H1 (cell line): ENCODE measurements around the gene MUC5B. TPM values are rescaled to one million over a fixed set of nuclear protein-coding genes. Genes with fewer than 3 reads are reported as not detected.

ENCODE experiments used
- CTCF ChIA-PET: fragments of 300-600 bp; sonication (Branson Sonifier 250); formaldehyde crosslinking; loops from one replicate; lab custom pipeline; 2021; ENCODE audit not compliant: partially characterized antibody; lab: Charles Lee
- POLR2A ChIA-PET: fragments of 300-600 bp; sonication (Branson Sonifier 250); formaldehyde crosslinking; loops from one replicate; lab custom pipeline; 2021; ENCODE audit warnings: inconsistent platforms; ENCODE audit not compliant: partially characterized antibody; lab: Charles Lee
- DNase-seq, 2 experiments: peaks; one replicate each; pipeline versions ENCODE4 v3.0.0 to v3.0.0-alpha.2; 2010 to 2022; ENCODE audit warnings: low spot score in 2 of 2, low read depth in 1 of 2, mixed read lengths in 1 of 2
- FAIRE-seq: peaks from 2 replicates; lab custom pipeline; 2011; peaks lifted over from hg19 to GRCh38; lab: Jason Lieb, UNC
- H2AFZ ChIP-seq: 2 replicates; pipeline ENCODE4 v1.8.1; 2012; ENCODE audit warnings: low read length, inconsistent platforms
- H2AK5ac ChIP-seq: 2 replicates; pipeline ENCODE4 v1.6.1; 2013; ENCODE audit warnings: low read depth, low read length
- H2BK120ac ChIP-seq: replicated peaks from 2 replicates; pipeline ENCODE3; 2013; ENCODE audit warnings: low read depth, low read length, inconsistent platforms
- H2BK12ac ChIP-seq: 2 replicates; pipeline ENCODE4 v1.6.1; 2013; ENCODE audit warnings: low read depth, low read length
- H2BK15ac ChIP-seq: 2 replicates; pipeline ENCODE4 v1.6.1; 2013; ENCODE audit warnings: low read length
- H2BK20ac ChIP-seq: 2 replicates; pipeline ENCODE4 v1.6.1; 2013; ENCODE audit warnings: low read length
- H2BK5ac ChIP-seq: 2 replicates; pipeline ENCODE4 v1.6.1; 2013; ENCODE audit warnings: low read depth, low read length
- H3K14ac ChIP-seq: 2 replicates; pipeline ENCODE4 v1.6.1; 2013; ENCODE audit warnings: inconsistent platforms; ENCODE audit not compliant: insufficient read length
- H3K18ac ChIP-seq: 2 replicates; pipeline ENCODE4 v1.6.1; 2013; ENCODE audit warnings: low read length; ENCODE audit errors: extremely low read depth
- H3K23ac ChIP-seq: 2 replicates; pipeline ENCODE4 v1.6.1; 2013; ENCODE audit warnings: inconsistent platforms; ENCODE audit not compliant: insufficient read length
- H3K23me2 ChIP-seq: 2 replicates; pipeline ENCODE4 v1.6.1; 2013; ENCODE audit warnings: low read depth, low read length
- H3K27ac ChIP-seq: 2 replicates; pipeline ENCODE4 v1.6.1; 2011; ENCODE audit warnings: low read depth, low read length, inconsistent platforms
- H3K27me3 ChIP-seq, 4 experiments: replicated peaks in 1 of 4; 1 replicate in 1 of 4; 2 replicates in 3 of 4; pipeline versions ENCODE4 v1.6.1 to v1.8.1; 2011 to 2013; ENCODE audit warnings: low read length in 3 of 4, mild to moderate bottlenecking in 3 of 4, inconsistent platforms in 2 of 4, mixed read lengths in 2 of 4, moderate library complexity in 1 of 4; ENCODE audit not compliant: control insufficient read depth in 3 of 4, insufficient read depth in 3 of 4; ENCODE audit errors: extremely low read depth in 1 of 4
- H3K36me3 ChIP-seq, 4 experiments: 2 replicates each; pipeline versions ENCODE4 v1.6.1 to v1.8.1; 2011 to 2013; ENCODE audit warnings: mild to moderate bottlenecking in 4 of 4, low read length in 3 of 4, moderate library complexity in 2 of 4, control low read depth in 1 of 4, inconsistent platforms in 1 of 4; ENCODE audit not compliant: insufficient read depth in 4 of 4, control insufficient read depth in 2 of 4
- H3K4ac ChIP-seq: replicated peaks from 2 replicates; pipeline ENCODE3; 2013; ENCODE audit warnings: low read length, low read depth, mixed read lengths, inconsistent platforms; ENCODE audit not compliant: insufficient read length
- H3K4me1 ChIP-seq, 4 experiments: replicated peaks in 1 of 4; 1 replicate in 1 of 4; 2 replicates in 3 of 4; pipeline versions ENCODE4 v1.6.1 to v1.8.1; 2011 to 2013; ENCODE audit warnings: low read length in 3 of 4, inconsistent platforms in 2 of 4, mixed read lengths in 1 of 4; ENCODE audit not compliant: insufficient read depth in 4 of 4, control insufficient read depth in 3 of 4
- H3K4me2 ChIP-seq, 2 experiments: 2 replicates each; pipeline versions ENCODE4 v1.6.1 to v1.8.1; 2011 to 2013; ENCODE audit warnings: low read depth in 2 of 2, low read length in 2 of 2, control low read depth in 1 of 2, inconsistent platforms in 1 of 2, mild to moderate bottlenecking in 1 of 2; ENCODE audit not compliant: insufficient read depth in 1 of 2
- H3K4me3 ChIP-seq, 4 experiments: fragments of 200-600, 300-600 bp in 1 of 4; sonication (generic), shearing (Covaris generic), sonication (Bioruptor Twin) in 1 of 4; 2 replicates each; pipeline versions ENCODE4 v1.5.1 to v1.8.1; 2011 to 2016; ENCODE audit warnings: low read length in 4 of 4, low read depth in 3 of 4, control low read depth in 2 of 4, inconsistent platforms in 2 of 4, mild to moderate bottlenecking in 2 of 4, mixed read lengths in 1 of 4, moderate library complexity in 1 of 4; ENCODE audit not compliant: insufficient read depth in 2 of 4; ENCODE audit errors: extremely low read depth in 1 of 4
- H3K56ac ChIP-seq: replicated peaks from 2 replicates; pipeline ENCODE3; 2013; ENCODE audit warnings: low read depth, mild to moderate bottlenecking, mixed read lengths, low read length, inconsistent platforms; ENCODE audit not compliant: insufficient read length
- H3K79me1 ChIP-seq: 2 replicates; pipeline ENCODE4 v1.6.1; 2013; ENCODE audit warnings: low read depth, low read length, control low read depth
- H3K79me2 ChIP-seq, 2 experiments: 2 replicates each; pipeline versions ENCODE4 v1.6.1 to v1.8.1; 2012 to 2013; ENCODE audit warnings: low read length in 2 of 2, mild to moderate bottlenecking in 2 of 2, inconsistent platforms in 1 of 2; ENCODE audit not compliant: insufficient read depth in 2 of 2, control insufficient read depth in 1 of 2
- H3K9ac ChIP-seq, 4 experiments: replicated peaks in 1 of 4; 1 replicate in 1 of 4; 2 replicates in 3 of 4; pipeline versions ENCODE4 v1.6.1 to v1.8.1; 2011 to 2013; ENCODE audit warnings: low read depth in 3 of 4, low read length in 3 of 4, control low read depth in 2 of 4, mild to moderate bottlenecking in 2 of 4, moderate library complexity in 2 of 4, inconsistent platforms in 1 of 4; ENCODE audit errors: extremely low read depth in 1 of 4
- H3K9me3 ChIP-seq, 2 experiments: 2 replicates each; pipeline versions ENCODE4 v1.6.1 to v1.8.1; 2012 to 2013; ENCODE audit warnings: mild to moderate bottlenecking in 2 of 2, moderate library complexity in 2 of 2, control low read depth in 1 of 2, inconsistent platforms in 1 of 2, low read depth in 1 of 2, low read length in 1 of 2, mixed read lengths in 1 of 2; ENCODE audit not compliant: insufficient read depth in 2 of 2
- H4K20me1 ChIP-seq, 2 experiments: replicated peaks in 1 of 2; 2 replicates each; pipeline versions ENCODE3 to v1.8.1; 2011 to 2013; ENCODE audit warnings: inconsistent platforms in 2 of 2, low read length in 2 of 2, mild to moderate bottlenecking in 1 of 2; ENCODE audit not compliant: insufficient read depth in 2 of 2, control insufficient read depth in 1 of 2
- H4K5ac ChIP-seq: 2 replicates; pipeline ENCODE4 v1.6.1; 2013; ENCODE audit warnings: low read length, low read depth, mixed read lengths, inconsistent platforms; ENCODE audit not compliant: insufficient read length
- H4K8ac ChIP-seq: 2 replicates; pipeline ENCODE4 v1.8.0; 2013; ENCODE audit warnings: mild to moderate bottlenecking, moderate library complexity, low read length, inconsistent platforms; ENCODE audit not compliant: insufficient read depth; ENCODE audit errors: extremely low read depth
- H4K91ac ChIP-seq: replicated peaks from 2 replicates; pipeline ENCODE3; 2013; ENCODE audit warnings: low read length, mixed read lengths, inconsistent platforms; ENCODE audit not compliant: insufficient read length
- CEBPB ChIP-seq: IDR thresholded peaks from 2 replicates; pipeline ENCODE4 v1.6.1; 2012; ENCODE audit warnings: low read depth, low read length
- CHD1 ChIP-seq: IDR thresholded peaks from 2 replicates; pipeline ENCODE4 v1.6.1; 2012; ENCODE audit warnings: low read depth, low read length, improper control_type of control experiment
- GTF2F1 ChIP-seq: IDR thresholded peaks from 2 replicates; pipeline ENCODE4 v1.6.1; 2012; ENCODE audit warnings: low read depth, low read length, improper control_type of control experiment, borderline replicate concordance
- KDM1A ChIP-seq: fragments of 200-600, 300-600 bp; sonication (generic); IDR thresholded peaks from 2 replicates; pipeline ENCODE4 v1.7.1; 2016; ENCODE audit warnings: mild to moderate bottlenecking, low read length, borderline replicate concordance
- NRF1 ChIP-seq: IDR thresholded peaks from 2 replicates; pipeline ENCODE4 v1.6.1; 2011; ENCODE audit warnings: mild to moderate bottlenecking, low read depth, low read length, improper control_type of control experiment
- SUZ12 ChIP-seq: fragments of 200-600 bp; sonication (generic); IDR thresholded peaks from 2 replicates; pipeline ENCODE4 v1.6.1; 2012; ENCODE audit warnings: mild to moderate bottlenecking, inconsistent platforms, low read length, moderate library complexity, mixed read lengths
- TAF7 ChIP-seq: optimal IDR thresholded peaks from 2 replicates; pipeline ENCODE3; 2011; ENCODE audit warnings: low read depth, mild to moderate bottlenecking, inconsistent platforms, low read length, moderate library complexity, borderline replicate concordance
- YY1 ChIP-seq: IDR thresholded peaks from 2 replicates; pipeline ENCODE4 v1.6.1; 2011; ENCODE audit warnings: low read depth, mild to moderate bottlenecking, low read length
- WGBS, 2 experiments: shearing (Covaris generic) in 1 of 2; methylation state at CpG; one replicate each; pipeline versions ENCODE4 v1.1.6 to v1.1.7; 2013 to 2015; ENCODE audit warnings: low lambda C conversion rate in 2 of 2, mixed read lengths in 2 of 2, inconsistent platforms in 1 of 2, low coverage in 1 of 2, missing lambda C conversion rate in 1 of 2; ENCODE audit not compliant: insufficient replicate concordance in 2 of 2, insufficient coverage in 1 of 2, insufficient read length in 1 of 2; ENCODE audit errors: extremely low coverage in 1 of 2, missing lambda C conversion rate in 1 of 2; 5-methylcytosine and 5-hydroxymethylcytosine counted together
- polyA plus RNA-seq, 7 experiments: library from polyadenylated mRNA; depleted of rRNA in 3 of 7; stranded (reverse) in 5 of 7; unstranded in 2 of 7; fragments of >200 nt in 5 of 7; fragments of 200-250 nt in 2 of 7; gene quantifications; 1 replicate in 5 of 7; 2 replicates in 1 of 7; 4 replicates in 1 of 7; pipeline versions ENCODE4 v1.2.1 to v1.2.3, GENCODE V29; 2011 to 2013; ENCODE audit warnings: missing spikeins in 2 of 7, mixed read lengths in 2 of 7
- total RNA-seq: library from RNA; stranded (reverse); fragmentation: NEBNext Ultra II Directional; extraction: Animal tissue kit (Norgen Biotek cat#: 25700); gene quantifications from 2 replicates; pipeline ENCODE4 v1.2.1, GENCODE V29; 2021

The MUC5B gene
- total and polyA plus RNA-seq, 2 of the 8 experiments (the other 6 are each of a cell fraction or from before 2014, with no cell fraction given) = 0.02 to 0.03 TPM

- POLR2A ChIA-PET = no interaction called here
- no peak overlapping the region for H3K9ac ChIP-seq
- no peak overlapping the region for H2BK120ac ChIP-seq
- no peak overlapping the region for H2BK20ac ChIP-seq
- CTCF ChIA-PET = no interaction called here
- H2BK12ac ChIP-seq = no peak overlapping the region
- H3K4ac ChIP-seq = no peak overlapping the region
- H2AK5ac ChIP-seq = no peak overlapping the region
- no peak overlapping the region for H4K91ac ChIP-seq
- no peaks in the 10 kb centered on the region for H3K36me3 ChIP-seq
- no peak overlapping the region for H3K4me2 ChIP-seq
- no peaks in the 10 kb centered on the region for H3K79me2 ChIP-seq
- H3K23ac ChIP-seq = no peak overlapping the region
- no peaks in the 10 kb centered on the region for H4K20me1 ChIP-seq
- no peak for DNase-seq
- no peak overlapping the region for H2AFZ ChIP-seq
- no peak overlapping the region for H2BK15ac ChIP-seq
- FAIRE-seq = no peak
- no peak overlapping the region for H4K5ac ChIP-seq
- H3K14ac ChIP-seq = no peak overlapping the region
- WGBS, 2 experiments = 97% methylated on average over 12 of the region's 19 CpGs; no CpG with 5 or more reads in 1 of the 2 experiments
- no peak overlapping the region for H3K4me3 ChIP-seq
- no peaks in the 10 kb centered on the region for H3K79me1 ChIP-seq
- H3K18ac ChIP-seq = no peak overlapping the region
- H3K4me1 ChIP-seq = peaks cover 0 to 3% (median 0%) of the 10 kb centered on the region in 4 experiments; a peak in 2 of 7 replicates
- no peaks in the 10 kb centered on the region for H3K23me2 ChIP-seq
- H3K56ac ChIP-seq = no peak overlapping the region
- H3K9me3 ChIP-seq = peaks cover 17 to 46% of the 10 kb centered on the region in 2 experiments
- H4K8ac ChIP-seq = no peak overlapping the region
- no peak overlapping the region for H2BK5ac ChIP-seq
- H3K27me3 ChIP-seq = no peaks in the 10 kb centered on the region
- H3K27ac ChIP-seq = no peak overlapping the region
- TF ChIP-seq KDM1A = no peak
- no peak for TF ChIP-seq GTF2F1
- TF ChIP-seq TAF7 = no peak
- no peak for TF ChIP-seq CHD1
- TF ChIP-seq CEBPB = no peak
- TF ChIP-seq SUZ12 = no peak
- TF ChIP-seq YY1 = no peak
- no peak for TF ChIP-seq NRF1
Measured at GRCh38 chr11:1254733-1255132, 31.9 kb downstream of the MUC5B start.
